ENCODE results near the gene RFESD. TPM values are rescaled to one million over a fixed set of nuclear protein-coding genes. Genes with fewer than 3 reads are reported as not detected.

Gene RFESD
- total and polyA plus RNA-seq, 8 donors, result 1.1 to 2.8 (median 1.7) TPM

- intact Hi-C loops (cut with DNase I), result no loop called here
- no peak for FAIRE-seq
- no peak for ATAC-seq
These were observed 60.5 kb downstream of the RFESD start for GRCh38 chr5:95707055-95707454.

More at GRCh38 chr5:95707055-95707454, 60.5 kb downstream of the RFESD start:
- H3K4me1 ChIP-seq, result peaks cover 0 to 6% (median 0%) of the 10 kb centered on the region in 3 donors
- no peaks in the 10 kb centered on the region for H3K9me3 ChIP-seq
- DNase-seq, result no peak
- no peak overlapping the region for H3K4me3 ChIP-seq
- WGBS, 2 donors, result 84% methylated on average over 9 of the region's 9 CpGs
- no peaks in the 10 kb centered on the region for H3K27me3 ChIP-seq
- H3K27ac ChIP-seq, result no peak overlapping the region
- no peaks in the 10 kb centered on the region for H3K36me3 ChIP-seq
- no peak for TF ChIP-seq CTCF (IDR thresholded peaks at IDR 0.05)

Other genes with a start within 250 kb of the RFESD start
- 10 to 100 TPM; 30.9 to 47.4 (median 44.4) TPM for gene SKIC3, start 91.8 kb upstream of the RFESD start, total RNA-seq
- 10 to 100 TPM in 1 of 2 donors, 1 to 10 TPM in 1; 9.7 to 22.1 TPM for gene SKIC3, start 91.8 kb upstream of the RFESD start, polyA plus RNA-seq
- gene ARSK, start 91.7 kb upstream of the RFESD start, total RNA-seq, result 1 to 10 TPM; 1.3 to 3.9 (median 3.2) TPM
- gene ARSK, start 91.7 kb upstream of the RFESD start, polyA plus RNA-seq, result 1 to 10 TPM; 2.2 to 3.9 TPM
- gene GPR150, start 26.7 kb upstream of the RFESD start, total RNA-seq, result 1 to 10 TPM in 4 of 6 donors, under 1 TPM in 2; 0.61 to 5.7 (median 2.4) TPM
- gene GPR150, start 26.7 kb upstream of the RFESD start, polyA plus RNA-seq, result 1 to 10 TPM; 1.4 to 2.1 TPM
- under 1 TPM; 0.12 to 0.67 (median 0.48) TPM for gene SPATA9, start 36.2 kb downstream of the RFESD start, total RNA-seq
- 1 to 10 TPM in 1 of 2 donors, under 1 TPM in 1; 0.19 to 1.3 TPM for gene SPATA9, start 36.2 kb downstream of the RFESD start, polyA plus RNA-seq
- 100 to 1,000 TPM in 3 of 6 donors, 10 to 100 TPM in 3; 59.6 to 190 (median 93.7) TPM for gene RHOBTB3, start 84.6 kb downstream of the RFESD start, total RNA-seq
- 10 to 100 TPM; 32.5 to 54.8 TPM for gene RHOBTB3, start 84.6 kb downstream of the RFESD start, polyA plus RNA-seq
- gene GLRX, start 175.9 kb downstream of the RFESD start, total RNA-seq, result 10 to 100 TPM in 1 of 6 donors, 1 to 10 TPM in 5; 1.7 to 11.2 (median 4.4) TPM
- 10 to 100 TPM; 15.7 to 20.9 TPM for gene GLRX, start 175.9 kb downstream of the RFESD start, polyA plus RNA-seq